ENCODE data around the gene SF3A2.
"Not testable (repeated sequence)": the region's sequence is repeated elsewhere in the genome, so short reads cannot be mapped to it uniquely, and the experiment has no call there.

SF3A2 gene

GRCh38 chr19:2199215-2199614, 37.4 kb upstream of the SF3A2 start:
- H3K4me3 ChIP-seq (replicated peaks; ENCODE audit: low read depth, low read length), result no peak overlapping the region
- no peak for DNase-seq (ENCODE audit: extremely low read depth, low read depth)
- peak; percentile 34 for TF ChIP-seq CTCF (IDR thresholded peaks at IDR 0.05; ENCODE audit: low read depth, low read length, missing control alignments)

DNA sequence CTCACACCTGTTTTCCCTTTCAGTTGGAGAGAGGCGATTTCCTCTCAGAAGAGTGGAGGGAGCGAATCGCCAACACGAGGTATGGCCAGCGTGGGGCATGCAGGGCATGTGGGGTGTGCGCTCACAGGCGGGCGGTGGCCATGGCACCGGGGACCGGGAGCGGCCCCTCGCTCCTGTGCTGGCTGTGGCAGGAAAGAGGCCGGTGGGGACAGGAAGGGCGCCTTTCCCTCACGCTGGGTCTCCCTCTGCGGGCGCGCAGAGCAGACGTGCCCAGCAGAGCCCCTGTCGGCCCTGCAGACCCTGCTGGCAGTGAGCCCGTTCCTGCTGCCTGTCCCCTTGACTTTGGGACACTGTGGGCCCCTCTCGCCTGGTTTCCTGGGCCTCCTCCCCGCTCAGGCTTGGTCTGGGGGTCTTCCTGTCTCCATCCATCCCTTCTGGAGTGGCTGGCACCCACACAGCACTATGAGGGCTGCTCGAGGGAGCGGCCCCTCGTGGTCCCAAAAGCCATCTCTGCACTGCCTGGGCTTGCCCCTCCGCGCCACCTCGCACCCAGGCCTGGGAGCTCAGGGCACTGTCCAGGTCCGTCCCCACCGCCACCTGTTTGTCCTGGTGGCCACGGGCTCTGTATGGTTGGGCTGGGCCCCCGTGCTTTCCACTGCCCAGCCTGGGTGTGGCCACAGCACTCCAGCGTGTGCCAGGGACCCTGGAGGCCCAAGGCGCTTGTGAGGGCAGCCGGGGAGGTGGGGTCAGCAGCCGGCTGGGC, 36.6 kb upstream of the SF3A2 start:
- H3K4me3 ChIP-seq (replicated peaks; ENCODE audit: low read depth, low read length), result no peak overlapping the region
- no peak for DNase-seq (ENCODE audit: extremely low read depth, low read depth)
- TF ChIP-seq CTCF (IDR thresholded peaks at IDR 0.05; ENCODE audit: low read depth, low read length, missing control alignments), result no peak

DNA sequence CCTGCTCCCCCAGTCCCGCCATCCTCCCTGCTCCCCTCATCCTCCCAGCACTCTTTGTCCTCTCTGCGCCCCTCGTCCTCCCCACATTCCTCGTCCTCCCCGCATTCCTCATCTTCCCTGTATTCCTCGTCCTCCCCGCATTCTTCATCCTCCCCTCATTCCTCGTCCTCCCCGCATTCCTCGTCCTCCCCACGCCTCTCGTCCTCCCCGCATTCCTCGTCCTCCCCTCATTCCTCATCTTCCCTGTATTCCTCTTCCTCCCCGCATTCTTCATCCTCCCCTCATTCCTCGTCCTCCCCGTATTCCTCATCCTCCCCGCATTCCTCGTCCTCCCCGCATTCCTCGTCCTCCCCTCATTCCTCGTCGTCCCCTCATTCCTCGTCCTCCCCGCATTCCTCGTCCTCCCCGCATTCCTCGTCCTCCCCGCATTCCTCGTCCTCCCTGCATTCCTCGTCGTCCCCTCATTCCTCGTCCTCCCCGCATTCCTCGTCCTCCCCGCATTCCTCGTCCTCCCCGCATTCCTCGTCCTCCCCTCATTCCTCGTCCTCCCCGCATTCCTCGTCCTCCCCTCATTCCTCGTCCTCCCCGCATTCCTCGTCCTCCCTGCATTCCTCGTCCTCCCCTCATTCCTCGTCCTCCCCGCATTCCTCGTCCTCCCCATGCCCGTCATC, 35.9 kb upstream of the SF3A2 start:
- DNase-seq (ENCODE audit: extremely low read depth, low read depth), result not testable (repeated sequence)

GRCh38 chr19:2201473-2202148, 35.0 kb upstream of the SF3A2 start:
- no peak for TF ChIP-seq CTCF (IDR thresholded peaks at IDR 0.05; ENCODE audit: low read depth, low read length, missing control alignments)
- H3K4me3 ChIP-seq (replicated peaks; ENCODE audit: low read depth, low read length), result no peak overlapping the region
- DNase-seq (ENCODE audit: extremely low read depth, low read depth), result no peak

More for the DNA sequence above, 35.9 kb upstream of the SF3A2 start:
- not testable (repeated sequence) for H3K4me3 ChIP-seq (replicated peaks; ENCODE audit: low read depth, low read length)

DNA sequence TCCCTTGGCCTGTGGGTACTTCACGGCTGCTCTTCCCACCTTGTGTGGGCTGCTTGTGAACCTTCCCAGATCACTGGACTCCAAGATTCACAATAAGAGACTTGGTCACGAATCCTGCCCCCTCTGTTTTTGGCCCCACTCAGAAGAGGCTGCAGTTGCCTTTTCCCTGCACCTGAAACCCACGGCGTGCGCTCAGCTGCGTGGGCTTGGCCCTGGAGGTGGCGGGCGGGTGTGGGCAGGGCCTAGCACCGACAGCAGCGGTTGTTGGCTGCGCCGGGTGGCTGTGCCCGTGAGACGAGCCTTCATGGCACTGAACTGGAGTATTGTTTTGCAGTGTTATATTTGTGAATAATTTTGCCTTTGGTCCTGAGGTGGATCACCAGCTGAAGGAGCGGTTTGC, 34.3 kb upstream of the SF3A2 start:
- no peak overlapping the region for H3K4me3 ChIP-seq (replicated peaks; ENCODE audit: low read depth, low read length)
- no peak for TF ChIP-seq CTCF (IDR thresholded peaks at IDR 0.05; ENCODE audit: low read depth, low read length, missing control alignments)
- no peak for DNase-seq (ENCODE audit: extremely low read depth, low read depth)

DNA sequence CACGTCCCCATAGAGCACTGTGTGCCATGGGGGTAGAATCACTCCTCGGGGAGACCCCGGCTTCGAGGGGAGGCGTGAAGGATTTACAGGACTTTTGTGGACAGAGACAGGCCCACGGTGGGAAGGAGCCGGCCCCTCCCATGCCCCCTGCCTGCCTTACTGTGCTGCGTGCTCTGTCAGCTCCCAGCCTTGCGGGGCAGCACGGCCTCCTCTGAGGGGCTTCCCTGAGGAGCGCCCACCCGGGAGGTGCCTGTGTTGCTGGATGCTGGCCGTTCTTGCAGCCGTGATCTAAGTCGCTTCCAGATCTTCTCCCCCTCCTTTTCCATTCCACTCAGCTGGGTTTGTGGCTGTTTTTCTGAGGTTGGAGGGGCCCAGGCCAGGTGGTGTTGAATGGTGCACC, 29.6 kb upstream of the SF3A2 start:
- DNase-seq (ENCODE audit: extremely low read depth, low read depth), result no peak
- no peak for TF ChIP-seq CTCF (IDR thresholded peaks at IDR 0.05; ENCODE audit: low read depth, low read length, missing control alignments)
- no peak overlapping the region for H3K4me3 ChIP-seq (replicated peaks; ENCODE audit: low read depth, low read length)
